SH-SY5Y (cell line): ENCODE measurements around the gene GABRA5.

Source experiments
- GATA2 ChIP-seq: IDR thresholded peaks from 2 replicates; pipeline ENCODE4 v1.6.1; 2011; ENCODE audit warnings: mild to moderate bottlenecking, low read depth, low read length
- GATA3 ChIP-seq: IDR thresholded peaks from 2 replicates; pipeline ENCODE4 v1.6.1; 2011; ENCODE audit warnings: low read depth, mild to moderate bottlenecking, low read length, moderate library complexity

- TF ChIP-seq GATA3 (no peak), GATA2 (no peak)
These were observed 83.1 kb downstream of the GABRA5 start for GRCh38 chr15:26950001-26950400.
